Ascending aorta (tissue), 2 donors: ENCODE results near the gene CLCNKA. TPM values are rescaled to one million over a fixed set of nuclear protein-coding genes. Genes with fewer than 3 reads are reported as not detected.
"Not testable (repeated sequence)": the region's sequence is repeated elsewhere in the genome, so short reads cannot be mapped to it uniquely, and the experiment has no call there.

Experiments
- DNase-seq, 2 donors: peaks; one replicate each; pipeline ENCODE4 v3.0.0-alpha.2; 2019; ENCODE audit warnings: low spot score in 2 of 2
- H3K27ac ChIP-seq, 2 donors: fragments of 200-600 bp; sonication (generic); one replicate each; pipeline ENCODE4 v1.5.1; 2016 to 2017; ENCODE audit warnings: mild to moderate bottlenecking in 1 of 2
- H3K27me3 ChIP-seq: fragments of 200-600 bp; sonication (generic); one replicate; pipeline ENCODE4 v1.5.1; 2017
- H3K36me3 ChIP-seq, 2 donors: fragments of 200-600 bp; sonication (generic); one replicate each; pipeline ENCODE4 v1.5.1; 2016
- H3K4me1 ChIP-seq, 2 donors: fragments of 200-600 bp; sonication (generic); one replicate each; pipeline ENCODE4 v1.5.1; 2016 to 2017; ENCODE audit warnings: mild to moderate bottlenecking in 1 of 2
- H3K4me3 ChIP-seq, 2 donors: fragments of 200-600 bp; sonication (generic); one replicate each; pipeline ENCODE4 v1.5.1; 2016 to 2017; ENCODE audit warnings: mild to moderate bottlenecking in 1 of 2
- H3K9me3 ChIP-seq, 2 donors: fragments of 200-600 bp; sonication (generic); one replicate each; pipeline ENCODE4 v1.5.1; 2016
- CTCF ChIP-seq, 3 experiments: fragments of 200-600 bp in 2 of 3; fragments of 450-650 bp in 1 of 3; sonication (generic) in 2 of 3; IDR thresholded peaks; one replicate each; pipeline ENCODE4 v1.5.1; 2016 to 2019; ENCODE audit warnings: antibody characterized with exemption in 3 of 3, mild to moderate bottlenecking in 1 of 3, moderate library complexity in 1 of 3
- intact Hi-C: fragments of 100-400 bp; cut with DNase I; formaldehyde crosslinking; loops from one replicate; pipeline ENCODE4 v1.15.1; 2023
- total RNA-seq: library from RNA; depleted of rRNA; stranded (reverse); fragments of >200 nt; gene quantifications from one replicate; pipeline ENCODE4 v1.1.0, GENCODE V29; 2016

The CLCNKA gene
- total RNA-seq, 1 donor from 2014 or later, result not detected

- Histone ChIP-seq H3K36me3 (no peaks in the 10 kb centered on the region), H3K4me3 (no peak overlapping the region), H3K27ac (peak overlapping the region in 1 of 2 donors; percentile 23), H3K4me1 (peaks cover 17 to 32% of the 10 kb centered on the region in 2 donors), H3K9me3 (no peaks in the 10 kb centered on the region), H3K27me3 (no peaks in the 10 kb centered on the region)
- DNase-seq, result no peak
- TF ChIP-seq CTCF (IDR thresholded peaks at IDR 0.05), result no peak
- intact Hi-C loops, result no loop called here
These were observed 1.3 kb downstream of the CLCNKA start for GRCh38 chr1:16023050-16023653.

- H3K4me1 ChIP-seq, DNase-seq, H3K27me3 ChIP-seq, H3K27ac ChIP-seq, intact Hi-C loops, H3K9me3 ChIP-seq, H3K36me3 ChIP-seq: not testable (repeated sequence)
- H3K4me3 ChIP-seq, result peak overlapping the region in 1 of 2 donors; percentile 46
These were observed 4.5 kb downstream of the CLCNKA start for GRCh38 chr1:16026302-16026701.

DNA sequence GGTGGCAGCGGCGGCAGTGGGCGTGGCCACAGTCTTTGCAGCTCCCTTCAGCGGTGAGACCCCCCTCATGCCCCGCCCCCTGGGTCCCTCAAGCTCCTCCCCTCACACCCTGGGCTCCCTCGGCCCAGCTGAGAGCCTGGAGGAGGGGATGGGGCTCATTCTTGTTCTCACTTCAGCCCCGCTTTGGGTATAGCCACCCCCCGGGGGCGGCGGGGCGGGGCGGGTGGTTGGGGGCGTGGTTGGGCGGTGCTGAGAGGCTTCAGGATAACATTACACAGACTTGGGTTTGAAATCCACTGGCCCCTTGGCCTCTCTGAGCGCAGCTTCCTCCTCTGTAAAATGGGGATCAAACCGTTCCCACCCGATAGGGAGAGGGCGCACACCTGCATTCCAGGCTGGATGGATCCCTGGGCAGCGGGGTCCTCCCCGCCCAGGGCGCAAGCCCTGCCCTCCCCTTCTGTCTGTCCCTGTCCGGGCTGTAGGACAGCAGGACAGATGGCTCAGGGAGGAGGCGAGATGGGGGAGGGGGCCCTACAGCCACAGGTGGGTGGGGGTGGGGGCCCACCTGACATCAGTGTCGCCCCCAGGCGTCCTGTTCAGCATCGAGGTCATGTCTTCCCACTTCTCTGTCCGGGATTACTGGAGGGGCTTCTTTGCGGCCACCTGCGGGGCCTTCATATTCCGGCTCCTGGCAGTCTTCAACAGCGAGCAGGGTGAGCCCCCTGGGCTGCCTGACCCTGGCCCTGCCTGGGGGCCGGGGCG, 5.1 kb downstream of the CLCNKA start:
- DNase-seq, result no peak
- peak overlapping the region in 1 of 2 donors; percentile 35 for H3K27ac ChIP-seq
- H3K27me3 ChIP-seq, result no peaks in the 10 kb centered on the region
- no peak for TF ChIP-seq CTCF (IDR thresholded peaks at IDR 0.05)
- intact Hi-C loops, result no loop called here
- H3K4me3 ChIP-seq, result peak overlapping the region; percentile 3 to 46
- peaks cover 8 to 9% of the 10 kb centered on the region in 2 donors for H3K4me1 ChIP-seq
- no peaks in the 10 kb centered on the region for H3K9me3 ChIP-seq
- no peaks in the 10 kb centered on the region for H3K36me3 ChIP-seq

GRCh38 chr1:16028237-16029002, 6.6 kb downstream of the CLCNKA start:
- Histone ChIP-seq H3K27ac (no peak overlapping the region), H3K9me3 (no peaks in the 10 kb centered on the region), H3K27me3 (no peaks in the 10 kb centered on the region), H3K4me1 (peaks cover 11 to 15% of the 10 kb centered on the region in 2 donors), H3K36me3 (no peaks in the 10 kb centered on the region), H3K4me3 (no peak overlapping the region)
- no peak for DNase-seq
- no peak for TF ChIP-seq CTCF (IDR thresholded peaks at IDR 0.05)
- intact Hi-C loops, result no loop called here

DNA sequence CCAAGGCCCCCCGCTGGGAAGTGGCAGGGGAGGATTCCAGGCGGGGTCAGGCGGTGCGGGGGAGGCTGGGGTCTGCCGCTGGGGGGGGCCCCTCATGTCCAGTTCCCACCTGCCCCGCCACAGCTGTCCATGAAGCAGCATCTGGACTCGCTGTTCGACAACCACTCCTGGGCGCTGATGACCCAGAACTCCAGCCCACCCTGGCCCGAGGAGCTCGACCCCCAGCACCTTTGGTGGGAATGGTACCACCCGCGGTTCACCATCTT, 7.1 kb downstream of the CLCNKA start:
- DNase-seq, intact Hi-C loops, H3K27ac ChIP-seq, H3K4me3 ChIP-seq, H3K36me3 ChIP-seq, H3K9me3 ChIP-seq, H3K27me3 ChIP-seq: not testable (repeated sequence)
- peaks cover 11 to 15% of the 10 kb centered on the region in 2 donors for H3K4me1 ChIP-seq

DNA sequence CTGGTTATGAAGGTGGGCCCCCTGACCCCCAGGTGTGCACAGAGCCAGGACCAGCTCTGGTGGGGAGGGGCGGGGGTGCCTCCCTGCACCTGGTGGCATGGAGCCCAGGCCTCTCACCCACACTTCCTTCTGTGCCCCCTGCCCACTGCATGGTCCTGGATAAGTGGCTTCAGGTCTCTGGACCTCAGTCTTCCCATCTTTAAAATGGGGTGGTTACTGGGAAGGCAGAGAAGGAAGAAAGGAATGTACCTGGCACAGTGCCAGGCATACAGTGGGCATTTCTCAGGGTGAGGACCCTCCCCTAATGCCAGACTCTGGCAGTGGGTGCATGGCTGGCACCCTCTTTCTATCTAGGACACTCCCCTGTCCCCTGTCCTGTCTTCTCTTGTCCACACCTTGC, 7.5 kb downstream of the CLCNKA start:
- no peaks in the 10 kb centered on the region for H3K9me3 ChIP-seq
- no peaks in the 10 kb centered on the region for H3K36me3 ChIP-seq
- no peak overlapping the region for H3K27ac ChIP-seq
- intact Hi-C loops, result no loop called here
- H3K4me3 ChIP-seq, result no peak overlapping the region
- no peak for TF ChIP-seq CTCF (IDR thresholded peaks at IDR 0.05)
- no peak for DNase-seq
- no peaks in the 10 kb centered on the region for H3K27me3 ChIP-seq
- H3K4me1 ChIP-seq, result peaks cover 11 to 15% of the 10 kb centered on the region in 2 donors
